ENCODE measurements around the gene NDUFV1.

- TF ChIP-seq GATA2 (IDR thresholded peaks at IDR 0.05; ENCODE audit: low read depth, low read length) (peak; percentile 25; the same call in 1 of the 2 replicates), GATA3 (IDR thresholded peaks at IDR 0.05; ENCODE audit: low read depth, low read length) (no peak)
Measured at GRCh38 chr11:67606492-67607295, at the start of gene NDUFV1.

All from SH-SY5Y (cell line).